Mucosa of rectum (tissue), 2 donors: ENCODE measurements around the gene NTRK2.

Source experiments
- H3K27ac ChIP-seq, 2 donors: one replicate each; pipeline ENCODE4 v1.7.0; 2013; ENCODE audit warnings: inconsistent platforms in 2 of 2, low read depth in 2 of 2, low read length in 2 of 2
- H3K27me3 ChIP-seq, 2 donors: one replicate each; pipeline ENCODE4 v1.7.0; 2013; ENCODE audit warnings: low read length in 2 of 2; ENCODE audit not compliant: control insufficient read depth in 2 of 2, insufficient read depth in 2 of 2
- H3K36me3 ChIP-seq, 2 donors: one replicate each; pipeline ENCODE4 v1.7.0; 2013; ENCODE audit warnings: low read length in 2 of 2; ENCODE audit not compliant: control insufficient read depth in 2 of 2, insufficient read depth in 2 of 2
- H3K4me1 ChIP-seq, 2 donors: one replicate each; pipeline ENCODE4 v1.7.0; 2013; ENCODE audit warnings: low read length in 2 of 2, mild to moderate bottlenecking in 1 of 2; ENCODE audit not compliant: control insufficient read depth in 2 of 2, insufficient read depth in 2 of 2
- H3K4me3 ChIP-seq, 2 donors: one replicate each; pipeline ENCODE4 v1.7.0; 2013; ENCODE audit warnings: low read length in 2 of 2
- H3K9ac ChIP-seq, 2 donors: one replicate each; pipeline ENCODE4 v1.7.0; 2013; ENCODE audit warnings: low read length in 2 of 2, low read depth in 1 of 2, mild to moderate bottlenecking in 1 of 2
- H3K9me3 ChIP-seq, 2 donors: one replicate each; pipeline ENCODE4 v1.7.0; 2013; ENCODE audit warnings: low read length in 2 of 2; ENCODE audit not compliant: control insufficient read depth in 2 of 2
- donor health status: healthy.
- donor health status: Normal muscosa, but diverticular disease.

Gene NTRK2

DNA sequence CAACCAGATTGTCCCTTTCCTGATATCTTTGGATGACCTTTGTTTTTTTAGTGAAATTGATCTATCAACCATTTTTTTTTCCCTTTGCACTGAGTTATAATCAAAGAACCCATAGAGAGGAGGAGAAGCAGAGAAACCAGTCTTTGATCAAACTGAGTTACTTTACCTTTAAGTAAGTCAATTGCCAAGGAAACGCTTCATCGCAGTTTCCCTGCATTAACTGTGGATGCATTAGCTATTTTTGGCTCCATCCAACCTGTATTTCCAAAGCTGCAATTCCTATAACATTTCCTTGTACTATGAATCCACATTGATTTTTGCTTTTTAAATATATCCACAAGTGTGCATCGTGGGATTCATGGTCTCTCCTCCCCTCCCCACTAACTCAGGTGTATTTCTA lies 268.1 kb downstream of the NTRK2 start:
- Histone ChIP-seq H3K36me3 (no peaks in the 10 kb centered on the region), H3K27ac (no peak overlapping the region), H3K4me1 (peaks cover 2 to 5% of the 10 kb centered on the region in 2 donors), H3K27me3 (no peaks in the 10 kb centered on the region), H3K9ac (no peak overlapping the region), H3K9me3 (no peaks in the 10 kb centered on the region), H3K4me3 (no peak overlapping the region)

DNA sequence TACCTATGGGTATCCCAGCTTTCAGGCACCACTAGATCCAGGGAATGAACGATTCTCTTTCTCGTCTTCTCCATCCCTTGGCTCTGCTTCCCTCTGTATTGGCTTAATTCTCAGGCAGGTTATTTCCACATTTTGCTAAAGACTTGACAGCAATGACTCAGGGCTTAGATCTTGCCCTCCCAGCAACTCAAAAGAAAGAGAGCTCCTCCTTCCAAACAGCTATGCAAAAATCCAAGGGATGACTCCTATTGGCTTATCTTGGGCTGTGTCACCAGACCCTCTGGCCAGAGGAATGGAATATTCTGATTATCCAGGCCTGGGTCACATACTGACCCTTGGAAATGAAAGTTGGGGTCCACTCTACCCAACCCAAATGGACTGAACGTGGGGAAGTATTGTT lies 270.2 kb downstream of the NTRK2 start:
- Histone ChIP-seq H3K36me3 (no peaks in the 10 kb centered on the region), H3K4me3 (no peak overlapping the region), H3K27me3 (no peaks in the 10 kb centered on the region), H3K9me3 (no peaks in the 10 kb centered on the region), H3K27ac (no peak overlapping the region), H3K9ac (no peak overlapping the region), H3K4me1 (peaks cover 2 to 5% of the 10 kb centered on the region in 2 donors)

DNA sequence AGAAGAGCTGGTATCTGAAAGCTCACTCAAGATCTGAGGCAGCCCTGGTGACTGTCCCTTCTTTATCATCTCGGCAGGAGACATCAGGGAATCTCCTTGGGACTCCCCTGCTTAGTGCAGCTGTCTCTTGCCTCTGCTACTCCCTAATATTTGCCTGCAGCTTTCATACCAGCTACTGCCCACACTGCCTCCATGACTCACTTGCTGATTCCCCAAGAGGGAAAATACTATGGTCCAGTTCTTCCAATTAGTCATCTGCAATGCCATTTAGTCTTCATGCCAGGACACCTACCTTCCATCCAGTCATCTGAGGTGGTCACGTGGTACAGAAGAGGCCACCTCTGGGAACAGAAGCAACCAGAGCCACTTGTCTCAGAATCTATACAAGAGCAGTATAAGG lies 270.8 kb downstream of the NTRK2 start:
- no peak overlapping the region for H3K4me3 ChIP-seq
- H3K27ac ChIP-seq = no peak overlapping the region
- H3K27me3 ChIP-seq = no peaks in the 10 kb centered on the region
- H3K9ac ChIP-seq = no peak overlapping the region
- peaks cover 2 to 5% of the 10 kb centered on the region in 2 donors for H3K4me1 ChIP-seq
- no peaks in the 10 kb centered on the region for H3K9me3 ChIP-seq
- no peaks in the 10 kb centered on the region for H3K36me3 ChIP-seq

DNA sequence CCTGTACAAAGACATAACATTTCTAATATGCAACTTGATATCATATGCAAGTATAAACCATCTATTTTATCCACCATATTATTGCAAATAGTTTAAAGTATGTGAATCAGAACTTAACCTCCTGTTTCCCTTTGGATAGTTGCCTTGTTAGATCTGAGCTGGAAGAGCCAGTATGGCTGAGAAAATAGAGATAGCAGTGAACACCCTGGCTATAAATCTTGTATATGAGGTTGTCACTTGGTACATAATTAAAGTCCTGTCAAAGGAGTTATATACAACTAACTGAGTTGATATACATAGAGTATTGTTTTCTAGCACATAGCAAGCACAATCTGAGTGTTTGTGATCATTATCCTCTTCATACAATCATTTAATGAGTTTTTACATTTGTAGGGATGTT lies 272.3 kb downstream of the NTRK2 start:
- Histone ChIP-seq H3K27ac (peak overlapping the region in 1 of 2 donors; percentile 25), H3K27me3 (no peaks in the 10 kb centered on the region), H3K9ac (no peak overlapping the region), H3K4me3 (no peak overlapping the region), H3K36me3 (no peaks in the 10 kb centered on the region), H3K4me1 (peaks cover 2 to 13% of the 10 kb centered on the region in 2 donors), H3K9me3 (no peaks in the 10 kb centered on the region)

DNA sequence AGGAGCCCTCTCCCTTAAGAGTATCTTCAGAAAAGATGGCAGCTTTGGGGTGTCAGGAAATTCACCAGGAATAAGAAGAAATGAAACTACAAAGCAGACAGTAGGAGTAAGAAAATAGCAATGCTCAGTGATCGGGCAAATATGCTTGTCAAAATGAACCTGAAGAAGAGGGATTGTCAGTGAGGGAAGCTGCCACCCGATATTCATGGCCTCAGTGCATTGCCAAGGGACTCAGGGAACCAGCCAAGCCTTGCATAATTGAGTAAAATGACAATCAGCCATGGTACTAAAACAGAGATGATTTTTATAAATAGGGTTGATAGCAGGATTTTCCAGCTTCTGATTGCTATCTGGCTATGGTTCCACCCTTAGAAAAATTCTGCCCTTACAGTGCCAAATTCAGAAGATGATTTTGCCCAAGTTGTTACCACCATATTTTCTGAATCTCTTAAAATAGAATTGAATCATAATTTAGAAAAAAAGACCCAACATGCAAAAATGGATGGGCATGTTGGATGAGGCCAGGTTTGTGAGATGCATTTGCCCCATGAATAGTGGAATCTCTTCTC lies 274.0 kb downstream of the NTRK2 start:
- Histone ChIP-seq H3K4me3 (no peak overlapping the region), H3K27me3 (no peaks in the 10 kb centered on the region), H3K9ac (no peak overlapping the region), H3K9me3 (no peaks in the 10 kb centered on the region), H3K4me1 (peaks cover 6 to 21% of the 10 kb centered on the region in 2 donors), H3K36me3 (no peaks in the 10 kb centered on the region), H3K27ac (no peak overlapping the region)

DNA sequence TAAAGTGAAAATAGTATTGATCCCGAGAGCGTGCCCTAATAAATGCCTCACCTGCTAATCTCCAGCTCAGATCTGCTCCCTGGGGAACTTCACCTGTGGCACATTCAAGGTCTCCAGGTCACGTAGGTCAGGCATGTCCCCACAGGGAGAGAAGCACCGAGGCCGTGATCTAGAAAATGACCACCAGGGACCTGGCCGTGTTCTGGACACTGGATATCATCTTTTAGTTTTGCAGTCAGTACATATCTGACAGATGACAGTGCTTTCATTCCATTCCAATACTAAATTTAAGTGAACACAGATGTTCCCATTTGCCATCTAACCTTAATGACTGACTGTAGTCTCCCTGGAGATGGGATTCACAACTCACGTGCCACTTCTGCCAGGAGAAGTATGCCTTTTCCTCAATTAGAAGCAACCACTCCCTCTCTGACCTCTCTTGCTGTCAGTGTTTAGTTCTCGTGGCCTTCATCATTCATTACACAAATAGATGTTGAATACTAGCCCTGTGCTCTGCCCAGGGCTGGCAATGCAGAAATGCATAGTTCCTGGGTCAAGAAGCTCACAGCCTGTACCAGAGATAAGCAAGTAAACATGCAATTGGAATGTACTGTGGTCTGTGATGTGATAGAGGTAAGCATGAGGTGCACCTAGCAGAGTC lies 276.5 kb downstream of the NTRK2 start:
- Histone ChIP-seq H3K9ac (no peak overlapping the region), H3K27ac (no peak overlapping the region), H3K27me3 (no peaks in the 10 kb centered on the region), H3K36me3 (no peaks in the 10 kb centered on the region), H3K4me1 (peaks cover 6 to 21% of the 10 kb centered on the region in 2 donors), H3K9me3 (no peaks in the 10 kb centered on the region), H3K4me3 (no peak overlapping the region)

DNA sequence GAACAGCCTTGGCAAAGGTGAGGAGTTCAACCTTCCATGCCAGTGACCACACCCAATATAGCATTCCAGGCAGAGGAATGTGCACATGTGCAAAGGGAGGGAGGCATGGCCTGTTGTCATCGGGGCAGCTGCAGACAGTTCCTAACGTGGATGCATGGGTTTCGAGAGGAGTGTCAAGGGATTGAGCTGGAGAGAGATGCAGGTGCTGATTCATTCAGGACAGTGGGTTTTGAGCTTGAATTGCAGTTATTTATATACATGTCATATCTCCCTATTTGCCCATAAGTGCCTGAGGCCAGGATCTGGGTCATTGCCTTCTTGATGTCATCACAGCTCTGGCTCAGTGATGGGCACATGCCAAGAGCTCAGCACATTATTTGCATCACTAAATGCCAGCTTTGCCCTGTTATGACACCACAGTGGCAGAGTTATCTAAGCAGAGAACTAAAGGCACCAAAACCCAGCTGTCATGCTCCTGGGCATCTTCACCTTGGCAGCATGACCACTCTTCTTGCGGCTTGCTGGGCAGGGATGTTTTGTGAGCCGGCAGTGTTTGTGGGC lies 278.0 kb downstream of the NTRK2 start:
- Histone ChIP-seq H3K36me3 (no peaks in the 10 kb centered on the region), H3K9me3 (no peaks in the 10 kb centered on the region), H3K27ac (no peak overlapping the region), H3K4me3 (no peak overlapping the region), H3K9ac (no peak overlapping the region), H3K27me3 (no peaks in the 10 kb centered on the region), H3K4me1 (peaks cover 3 to 25% of the 10 kb centered on the region in 2 donors)

DNA sequence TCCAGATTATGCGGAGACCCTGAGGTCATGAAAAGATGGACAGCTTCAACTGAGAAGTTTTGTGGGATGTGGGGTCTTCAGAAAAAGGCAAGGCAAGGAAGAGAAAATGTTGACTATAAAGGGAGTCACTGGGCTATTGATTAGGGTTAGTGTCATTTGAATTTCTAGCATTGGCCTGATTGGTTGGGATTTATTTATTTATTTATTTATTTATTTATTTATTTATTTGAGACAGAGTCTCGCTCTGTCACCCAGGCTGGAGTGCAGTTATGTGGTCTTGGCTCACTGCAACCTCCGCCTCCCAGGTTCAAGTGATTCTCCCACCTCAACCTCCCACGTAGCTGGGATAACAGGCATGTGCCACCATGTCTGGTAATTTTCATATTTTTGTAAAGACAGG lies 279.7 kb downstream of the NTRK2 start:
- H3K4me3 ChIP-seq = no peak overlapping the region
- H3K9me3 ChIP-seq = no peaks in the 10 kb centered on the region
- H3K27me3 ChIP-seq = no peaks in the 10 kb centered on the region
- peaks cover 3 to 29% of the 10 kb centered on the region in 2 donors for H3K4me1 ChIP-seq
- no peak overlapping the region for H3K9ac ChIP-seq
- no peaks in the 10 kb centered on the region for H3K36me3 ChIP-seq
- H3K27ac ChIP-seq = no peak overlapping the region

DNA sequence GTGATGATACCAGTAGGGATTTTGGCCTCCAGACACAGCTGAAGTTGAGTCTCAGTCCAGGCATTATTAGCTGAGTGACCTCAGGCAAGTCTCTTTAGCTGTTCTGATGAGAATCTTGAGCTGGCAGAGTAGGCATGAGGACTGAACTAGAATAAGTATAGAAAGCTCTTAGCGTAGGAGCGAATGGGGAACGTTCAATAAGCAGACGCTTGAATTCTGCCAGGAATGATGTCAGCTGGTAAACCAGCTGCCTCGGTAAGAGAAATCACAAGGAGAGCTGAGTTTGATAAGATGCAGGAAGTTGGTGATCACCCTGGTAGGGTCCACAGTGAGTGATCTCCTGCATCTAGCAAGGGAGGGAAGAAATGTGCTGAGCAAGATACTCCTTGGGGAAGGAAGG lies 280.4 kb downstream of the NTRK2 start:
- Histone ChIP-seq H3K4me3 (no peak overlapping the region), H3K27ac (no peak overlapping the region), H3K36me3 (no peaks in the 10 kb centered on the region), H3K27me3 (no peaks in the 10 kb centered on the region), H3K9me3 (no peaks in the 10 kb centered on the region), H3K9ac (no peak overlapping the region), H3K4me1 (peaks cover 3 to 29% of the 10 kb centered on the region in 2 donors)

DNA sequence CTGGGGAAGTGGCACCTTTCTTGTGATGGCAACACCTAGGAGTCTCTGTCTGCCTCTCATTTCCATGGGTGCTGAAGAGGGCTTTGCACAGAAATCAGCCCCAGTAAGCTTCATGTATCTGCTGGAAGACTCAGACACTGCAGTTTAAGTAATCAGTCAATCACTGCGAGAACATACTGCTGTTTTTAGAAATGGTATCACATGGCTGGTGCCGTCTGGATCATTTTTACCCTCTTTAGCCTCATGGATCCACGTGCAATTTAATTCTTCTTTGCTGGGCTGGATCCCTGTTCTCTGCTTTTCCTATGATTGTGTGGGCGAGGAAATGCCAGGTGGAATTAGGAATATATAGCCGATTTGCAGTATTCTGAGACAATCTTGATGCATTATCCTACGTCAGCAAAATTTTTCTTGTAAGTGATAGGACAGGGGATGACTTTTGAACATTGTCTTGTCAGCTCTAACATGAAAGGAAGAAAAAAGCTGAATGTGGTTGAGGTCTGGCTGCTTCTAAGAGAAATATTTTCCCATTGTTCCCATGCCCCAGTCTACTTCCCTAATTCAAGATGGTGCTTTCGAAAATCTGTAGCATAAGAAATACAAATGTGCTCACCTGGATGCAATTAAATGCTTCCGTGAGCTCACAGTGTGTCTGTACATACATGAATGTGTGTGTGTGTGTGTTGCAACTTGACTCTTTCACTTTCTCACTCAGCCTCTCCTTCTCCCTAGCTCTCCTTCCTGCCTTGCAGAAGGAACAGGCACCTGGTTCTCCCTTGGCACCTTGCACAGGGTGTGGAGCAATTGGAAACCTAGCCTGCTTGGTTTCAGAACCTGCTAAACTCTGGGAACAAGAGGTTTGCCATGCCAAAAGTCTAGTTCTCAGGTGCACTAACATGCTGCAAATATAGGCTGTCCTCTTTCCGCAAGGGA lies 281.6 kb downstream of the NTRK2 start:
- Histone ChIP-seq H3K9ac (no peak overlapping the region), H3K4me1 (peaks cover 3 to 25% of the 10 kb centered on the region in 2 donors), H3K36me3 (no peaks in the 10 kb centered on the region), H3K27me3 (no peaks in the 10 kb centered on the region), H3K4me3 (no peak overlapping the region), H3K9me3 (no peaks in the 10 kb centered on the region), H3K27ac (peak overlapping the region in 1 of 2 donors; percentile 17)
